IPS-20b (cell line): ENCODE results near the gene BHLHE40.

Experiments
- H3K27ac ChIP-seq: one replicate; pipeline ENCODE4 v1.5.1; 2013; ENCODE audit warnings: low read length
- H3K27me3 ChIP-seq: 2 replicates; pipeline ENCODE4 v1.6.1; 2013; ENCODE audit warnings: mild to moderate bottlenecking, low read length, inconsistent platforms; ENCODE audit not compliant: insufficient read depth
- H3K36me3 ChIP-seq: 2 replicates; pipeline ENCODE4 v1.6.1; 2013; ENCODE audit warnings: low read depth, mild to moderate bottlenecking, inconsistent platforms, low read length, moderate library complexity; ENCODE audit not compliant: insufficient read depth
- H3K4me1 ChIP-seq: 2 replicates; pipeline ENCODE4 v1.6.1; 2013; ENCODE audit warnings: mild to moderate bottlenecking, control low read depth, inconsistent platforms, low read length, moderate library complexity; ENCODE audit not compliant: insufficient read depth
- H3K4me3 ChIP-seq: 2 replicates; pipeline ENCODE4 v1.5.1; 2013; ENCODE audit warnings: mild to moderate bottlenecking, low read length, inconsistent platforms
- H3K9ac ChIP-seq: 2 replicates; pipeline ENCODE4 v1.6.1; 2013; ENCODE audit warnings: low read depth, mild to moderate bottlenecking, inconsistent platforms, low read length, moderate library complexity
- H3K9me3 ChIP-seq: 2 replicates; pipeline ENCODE4 v1.6.1; 2013; ENCODE audit warnings: mild to moderate bottlenecking, low read depth, low read length, inconsistent platforms; ENCODE audit not compliant: insufficient read depth

The BHLHE40 gene

GRCh38 chr3:4978204-4978965 lies 852 bp upstream of the BHLHE40 start:
- Histone ChIP-seq H3K27ac (no peak overlapping the region), H3K36me3 (no peaks in the 10 kb centered on the region), H3K4me1 (peaks cover 10% of the 10 kb centered on the region), H3K27me3 (peaks cover 66% of the 10 kb centered on the region), H3K4me3 (peak overlapping the region; percentile 76; the same call in 1 of the 2 replicates), H3K9me3 (no peaks in the 10 kb centered on the region), H3K9ac (peak overlapping the region; percentile 38; the same call in 1 of the 2 replicates)

GRCh38 chr3:4978966-4979427 lies 240 bp upstream of the BHLHE40 start:
- Histone ChIP-seq H3K27me3 (peaks cover 70% of the 10 kb centered on the region), H3K27ac (no peak overlapping the region), H3K4me3 (peak overlapping the region; percentile 76; the same call in 1 of the 2 replicates), H3K4me1 (peaks cover 10% of the 10 kb centered on the region), H3K9me3 (no peaks in the 10 kb centered on the region), H3K36me3 (no peaks in the 10 kb centered on the region), H3K9ac (peak overlapping the region; percentile 38; the same call in 1 of the 2 replicates)

- Histone ChIP-seq H3K4me1 (peaks cover 10% of the 10 kb centered on the region), H3K4me3 (peak overlapping the region; percentile 75), H3K9ac (peak overlapping the region; percentile 36; the same call in 1 of the 2 replicates), H3K36me3 (no peaks in the 10 kb centered on the region), H3K9me3 (no peaks in the 10 kb centered on the region), H3K27me3 (peaks cover 81% of the 10 kb centered on the region), H3K27ac (no peak overlapping the region)
Observed at GRCh38 chr3:4980229-4981203, 1.3 kb downstream of the BHLHE40 start.

- no peak overlapping the region for H3K9ac ChIP-seq
- H3K27me3 ChIP-seq: peaks cover 81% of the 10 kb centered on the region
- H3K4me3 ChIP-seq: no peak overlapping the region
- no peak overlapping the region for H3K27ac ChIP-seq
- peaks cover 16% of the 10 kb centered on the region for H3K4me1 ChIP-seq
- H3K36me3 ChIP-seq: no peaks in the 10 kb centered on the region
- no peaks in the 10 kb centered on the region for H3K9me3 ChIP-seq
Observed at GRCh38 chr3:4981294-4981664, 2.0 kb downstream of the BHLHE40 start.

- Histone ChIP-seq H3K4me3 (no peak overlapping the region), H3K27ac (no peak overlapping the region)
Observed at GRCh38 chr3:4981665-4982494, 2.6 kb downstream of the BHLHE40 start.

GRCh38 chr3:4982773-4983738 lies 3.8 kb downstream of the BHLHE40 start:
- Histone ChIP-seq H3K27ac (no peak overlapping the region), H3K27me3 (peaks cover 75% of the 10 kb centered on the region), H3K9me3 (no peaks in the 10 kb centered on the region), H3K9ac (no peak overlapping the region), H3K4me3 (no peak overlapping the region), H3K4me1 (peaks cover 9% of the 10 kb centered on the region), H3K36me3 (no peaks in the 10 kb centered on the region)

More at GRCh38 chr3:4981665-4982494, 2.6 kb downstream of the BHLHE40 start:
- Histone ChIP-seq H3K4me1 (peaks cover 11% of the 10 kb centered on the region), H3K27me3 (peaks cover 80% of the 10 kb centered on the region), H3K36me3 (no peaks in the 10 kb centered on the region), H3K9me3 (no peaks in the 10 kb centered on the region), H3K9ac (no peak overlapping the region)

- Histone ChIP-seq H3K27ac (no peak overlapping the region), H3K4me1 (peaks cover 9% of the 10 kb centered on the region)
Observed at GRCh38 chr3:4983739-4984510, 4.7 kb downstream of the BHLHE40 start.

GRCh38 chr3:4984511-4984864 lies 5.3 kb downstream of the BHLHE40 start:
- H3K9ac ChIP-seq: no peak overlapping the region
- H3K27me3 ChIP-seq: peaks cover 71% of the 10 kb centered on the region
- H3K27ac ChIP-seq: no peak overlapping the region
- H3K36me3 ChIP-seq: no peaks in the 10 kb centered on the region
- H3K4me3 ChIP-seq: no peak overlapping the region
- peaks cover 9% of the 10 kb centered on the region for H3K4me1 ChIP-seq
- H3K9me3 ChIP-seq: no peaks in the 10 kb centered on the region

More at GRCh38 chr3:4983739-4984510, 4.7 kb downstream of the BHLHE40 start:
- peaks cover 73% of the 10 kb centered on the region for H3K27me3 ChIP-seq
- no peak overlapping the region for H3K4me3 ChIP-seq
- H3K9ac ChIP-seq: no peak overlapping the region
- no peaks in the 10 kb centered on the region for H3K9me3 ChIP-seq
- no peaks in the 10 kb centered on the region for H3K36me3 ChIP-seq

- Histone ChIP-seq H3K27ac (no peak overlapping the region), H3K27me3 (peaks cover 60% of the 10 kb centered on the region), H3K4me1 (peaks cover 9% of the 10 kb centered on the region), H3K4me3 (no peak overlapping the region), H3K9ac (no peak overlapping the region), H3K36me3 (no peaks in the 10 kb centered on the region), H3K9me3 (no peaks in the 10 kb centered on the region)
Observed at GRCh38 chr3:4985330-4986174, 6.3 kb downstream of the BHLHE40 start.
